ENCODE data around the gene TSEN15.

- TF ChIP-seq CTCF (IDR thresholded peaks at IDR 0.05; ENCODE audit: low read depth, low read length) (no peak), EZH2phosphoT487 (IDR thresholded peaks at IDR 0.05; ENCODE audit: low read depth) (no peak)
These were observed 22.9 kb downstream of the TSEN15 start for GRCh38 chr1:184074383-184074782.
